Measurements from ENCODE around the gene TAF8.
"Not testable (repeated sequence)": the region's sequence is repeated elsewhere in the genome, so short reads cannot be mapped to it uniquely, and the experiment has no call there.

Gene TAF8, protein sequence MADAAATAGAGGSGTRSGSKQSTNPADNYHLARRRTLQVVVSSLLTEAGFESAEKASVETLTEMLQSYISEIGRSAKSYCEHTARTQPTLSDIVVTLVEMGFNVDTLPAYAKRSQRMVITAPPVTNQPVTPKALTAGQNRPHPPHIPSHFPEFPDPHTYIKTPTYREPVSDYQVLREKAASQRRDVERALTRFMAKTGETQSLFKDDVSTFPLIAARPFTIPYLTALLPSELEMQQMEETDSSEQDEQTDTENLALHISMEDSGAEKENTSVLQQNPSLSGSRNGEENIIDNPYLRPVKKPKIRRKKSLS

DNA sequence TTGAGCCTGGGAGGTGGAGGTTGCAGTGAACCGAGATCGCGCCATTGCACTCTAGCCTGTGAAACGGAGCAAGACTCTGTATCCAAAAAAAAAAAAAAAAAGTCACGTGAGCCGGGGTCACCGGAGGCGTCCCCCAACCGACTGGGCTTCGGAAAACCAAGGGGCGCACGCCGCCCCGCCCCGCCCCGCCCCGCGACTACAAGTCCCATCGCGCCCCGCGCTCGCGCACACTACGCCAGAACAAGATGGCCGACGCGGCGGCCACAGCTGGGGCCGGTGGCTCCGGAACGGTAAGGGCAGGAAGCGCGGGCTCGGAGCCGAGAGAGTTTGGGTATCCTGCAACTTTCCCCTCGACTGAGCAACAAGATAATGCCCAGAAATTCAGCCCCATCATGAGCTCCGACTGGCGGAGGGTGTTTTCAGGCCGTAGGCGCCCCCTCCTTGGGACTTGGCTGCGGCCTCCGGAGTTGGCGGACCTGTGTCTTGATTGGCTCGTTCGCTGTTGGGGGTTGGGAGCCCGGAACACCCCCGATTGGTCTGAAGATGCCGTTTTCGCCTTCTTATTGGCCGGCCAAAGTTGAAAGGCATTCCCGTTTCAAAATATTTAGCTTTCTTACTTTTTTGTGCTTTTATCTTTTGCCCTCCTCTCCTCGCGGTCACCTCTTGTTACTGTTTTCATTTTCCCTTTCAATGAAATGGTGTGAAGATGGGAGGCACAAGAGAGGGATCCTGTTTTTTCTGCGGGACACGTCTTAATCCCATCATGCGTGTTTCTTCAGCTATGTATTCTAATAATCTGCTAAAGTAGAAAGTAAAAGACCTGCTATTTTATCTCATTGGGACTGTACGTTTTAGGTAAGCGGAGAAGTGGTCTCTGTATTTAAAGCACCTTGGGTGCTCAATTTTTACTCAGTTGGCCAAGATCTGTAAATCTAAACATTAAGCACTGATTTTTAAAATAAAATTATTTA, at the start of gene TAF8:
Gene TAF8, plus strand, starts transcription at position 228 of the 971 bp plus-strand sequence. Its CDS starts 18 bp downstream, at position 246.
- Histone ChIP-seq H3K27ac (peak within 1 kb of the TSS; percentile 91), H3K9ac (ENCODE audit: insufficient read length) (peak within 1 kb of the TSS; percentile 91), H3K4me3 (peak within 1 kb of the TSS; percentile 92), H3K9me3 (ENCODE audit: low read depth, low read length) (no peaks in the 10 kb centered on the region), H3K36me3 (ENCODE audit: insufficient read depth, low read length) (peaks cover 20% of the 10 kb centered on the region)
- TF ChIP-seq EZH2 (IDR thresholded peaks at IDR 0.05) = no peak
- TF ChIP-seq POLR2AphosphoS5 (IDR thresholded peaks at IDR 0.05; ENCODE audit: borderline replicate concordance, low read depth, low read length) = peak; percentile 95
- peak; percentile 70 for DNase-seq (ENCODE audit: low read depth, low spot score)

DNA sequence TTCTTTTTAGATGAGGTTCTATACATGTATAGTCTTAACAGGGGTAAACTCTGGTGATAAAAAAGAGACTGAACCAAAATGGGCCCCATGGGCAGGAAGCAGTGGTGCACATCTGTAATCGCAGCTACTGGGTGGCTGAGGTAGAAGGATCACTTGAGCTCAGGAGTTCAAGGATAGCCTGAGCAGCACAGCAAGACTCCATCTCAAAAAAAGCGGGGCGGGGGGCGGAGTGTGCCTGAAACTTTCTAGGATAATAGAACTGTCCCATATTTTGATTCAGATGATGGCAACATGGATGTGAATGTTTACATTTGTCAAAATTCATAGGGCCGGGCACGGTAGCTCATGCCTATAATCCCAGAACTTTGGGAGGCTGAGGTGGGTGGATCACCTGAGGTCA, 48.8 kb upstream of the TAF8 start:
- Histone ChIP-seq H3K27ac (no peak overlapping the region), H3K4me3 (no peak overlapping the region), H3K9me3 (ENCODE audit: low read depth, low read length) (no peaks in the 10 kb centered on the region), H3K36me3 (ENCODE audit: insufficient read depth, low read length) (no peaks in the 10 kb centered on the region), H3K9ac (ENCODE audit: insufficient read length) (no peak overlapping the region)
- TF ChIP-seq FOXP2 (optimal IDR thresholded peaks at IDR 0.05; ENCODE audit: control extremely low read depth, extremely low read length, insufficient read depth) (no peak), EZH2 (IDR thresholded peaks at IDR 0.05) (no peak), POLR2AphosphoS5 (IDR thresholded peaks at IDR 0.05; ENCODE audit: borderline replicate concordance, low read depth, low read length) (no peak)
- no peak for DNase-seq (ENCODE audit: low read depth, low spot score)

GRCh38 chr6:42003658-42004057, 46.7 kb upstream of the TAF8 start:
- H3K9ac ChIP-seq (ENCODE audit: insufficient read length); H3K27ac ChIP-seq; H3K36me3 ChIP-seq (ENCODE audit: insufficient read depth, low read length); H3K4me3 ChIP-seq; H3K9me3 ChIP-seq (ENCODE audit: low read depth, low read length); DNase-seq (ENCODE audit: low read depth, low spot score): not testable (repeated sequence)

DNA sequence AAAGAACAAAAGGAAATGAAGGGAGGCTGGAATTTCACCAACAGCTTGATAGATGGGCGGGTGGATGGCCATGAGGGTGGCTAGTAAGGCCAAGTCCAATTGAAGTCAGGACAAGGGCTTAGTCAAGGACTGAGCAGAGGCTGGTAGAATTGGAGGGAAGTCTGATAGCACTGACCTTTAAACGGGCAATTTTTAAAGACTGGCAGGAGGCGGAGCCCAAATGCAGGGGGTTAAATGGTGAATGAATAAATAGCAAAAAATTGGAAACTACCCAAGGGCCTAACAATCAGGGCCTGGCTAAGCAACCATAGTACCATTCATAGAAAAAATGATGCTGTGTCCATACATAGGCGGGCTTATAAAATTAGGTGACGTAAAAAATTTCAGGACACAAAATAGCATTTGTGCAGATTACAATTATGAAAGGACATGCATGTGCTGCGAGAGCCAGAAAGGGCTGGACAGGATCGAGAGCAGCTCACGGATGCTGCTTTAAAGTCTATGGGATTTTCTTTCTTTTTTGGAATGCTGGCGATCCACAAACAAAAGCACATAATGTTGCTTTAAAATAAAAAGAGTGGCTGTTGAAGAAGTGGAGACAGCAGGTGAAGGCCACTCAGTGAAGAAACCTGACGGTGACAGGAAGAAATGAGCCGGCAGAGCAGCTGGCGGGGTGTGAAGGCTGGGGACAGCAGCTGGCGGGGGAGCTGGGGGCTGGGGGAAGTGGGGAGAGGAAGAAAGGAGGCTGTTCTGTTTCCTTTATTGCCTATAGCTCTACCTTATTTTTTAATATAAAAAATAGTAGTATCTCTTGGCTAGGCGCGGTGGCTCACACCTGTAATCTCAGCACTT, 42.8 kb upstream of the TAF8 start:
- Histone ChIP-seq H3K36me3 (ENCODE audit: insufficient read depth, low read length) (no peaks in the 10 kb centered on the region), H3K9ac (ENCODE audit: insufficient read length) (no peak overlapping the region), H3K27ac (no peak overlapping the region), H3K9me3 (ENCODE audit: low read depth, low read length) (no peaks in the 10 kb centered on the region), H3K4me3 (no peak overlapping the region)
- TF ChIP-seq FOXP2 (optimal IDR thresholded peaks at IDR 0.05; ENCODE audit: control extremely low read depth, extremely low read length, insufficient read depth) (no peak), EZH2 (IDR thresholded peaks at IDR 0.05) (no peak), POLR2AphosphoS5 (IDR thresholded peaks at IDR 0.05; ENCODE audit: borderline replicate concordance, low read depth, low read length) (no peak)
- DNase-seq (ENCODE audit: low read depth, low spot score) = no peak

GRCh38 chr6:42008138-42008528, 42.2 kb upstream of the TAF8 start:
- not testable (repeated sequence) for H3K36me3 ChIP-seq (ENCODE audit: insufficient read depth, low read length); H3K9ac ChIP-seq (ENCODE audit: insufficient read length); H3K27ac ChIP-seq; H3K9me3 ChIP-seq (ENCODE audit: low read depth, low read length); DNase-seq (ENCODE audit: low read depth, low spot score); H3K4me3 ChIP-seq

GRCh38 chr6:42009844-42010184, 40.5 kb upstream of the TAF8 start:
- TF ChIP-seq FOXP2 (optimal IDR thresholded peaks at IDR 0.05; ENCODE audit: control extremely low read depth, extremely low read length, insufficient read depth) (no peak), POLR2AphosphoS5 (IDR thresholded peaks at IDR 0.05; ENCODE audit: borderline replicate concordance, low read depth, low read length) (no peak), EZH2 (IDR thresholded peaks at IDR 0.05) (no peak)
- Histone ChIP-seq H3K4me3 (peak overlapping the region; percentile 22; the same call in 1 of the 2 replicates), H3K9me3 (ENCODE audit: low read depth, low read length) (no peaks in the 10 kb centered on the region)

DNA sequence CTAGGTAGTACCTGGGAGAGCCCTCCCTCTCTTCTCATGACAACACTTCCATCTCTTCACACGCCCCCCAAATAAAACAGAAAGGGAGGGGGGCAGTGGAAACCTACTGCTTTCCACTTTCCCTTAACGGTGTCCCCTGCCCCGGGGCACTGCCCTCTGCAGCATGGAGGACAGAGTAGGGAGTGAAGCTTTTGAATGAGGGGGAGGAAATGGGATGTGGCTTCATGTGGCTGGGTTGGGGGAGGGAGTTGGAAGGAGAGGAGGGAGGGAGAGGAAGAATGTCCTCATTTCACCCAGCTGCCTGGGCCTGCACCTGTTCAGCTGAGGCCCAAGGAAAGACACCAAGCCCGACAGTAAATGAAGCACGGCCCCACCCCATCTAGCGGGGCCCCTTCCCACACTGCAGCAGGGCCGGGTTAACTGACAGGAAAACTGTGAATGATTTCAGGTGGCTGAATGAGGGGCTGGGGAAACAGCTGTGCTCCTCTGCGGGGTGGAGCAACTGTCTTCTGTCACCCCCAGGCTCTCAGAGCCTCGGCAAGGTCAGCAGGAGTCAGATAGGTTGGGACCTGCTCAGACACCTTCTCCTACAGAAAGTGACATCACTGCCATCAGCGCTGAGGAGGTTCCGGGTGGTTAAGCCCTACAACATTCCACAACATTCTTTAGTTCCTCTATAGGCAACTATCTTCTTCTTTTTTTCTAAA, 40.0 kb upstream of the TAF8 start:
- DNase-seq (ENCODE audit: low read depth, low spot score) = no peak
- no peak overlapping the region for H3K9ac ChIP-seq (ENCODE audit: insufficient read length)
- peak overlapping the region; percentile 22; the same call in 1 of the 2 replicates for H3K4me3 ChIP-seq
- no peaks in the 10 kb centered on the region for H3K36me3 ChIP-seq (ENCODE audit: insufficient read depth, low read length)
- no peaks in the 10 kb centered on the region for H3K9me3 ChIP-seq (ENCODE audit: low read depth, low read length)
- no peak overlapping the region for H3K27ac ChIP-seq
- TF ChIP-seq FOXP2 (optimal IDR thresholded peaks at IDR 0.05; ENCODE audit: control extremely low read depth, extremely low read length, insufficient read depth) (no peak), EZH2 (IDR thresholded peaks at IDR 0.05) (no peak), POLR2AphosphoS5 (IDR thresholded peaks at IDR 0.05; ENCODE audit: borderline replicate concordance, low read depth, low read length) (no peak; the same call in 1 of the 2 replicates)

More at GRCh38 chr6:42009844-42010184, 40.5 kb upstream of the TAF8 start:
- Histone ChIP-seq H3K27ac (no peak overlapping the region), H3K9ac (ENCODE audit: insufficient read length) (no peak overlapping the region), H3K36me3 (ENCODE audit: insufficient read depth, low read length) (no peaks in the 10 kb centered on the region)
- DNase-seq (ENCODE audit: low read depth, low spot score) = no peak

DNA sequence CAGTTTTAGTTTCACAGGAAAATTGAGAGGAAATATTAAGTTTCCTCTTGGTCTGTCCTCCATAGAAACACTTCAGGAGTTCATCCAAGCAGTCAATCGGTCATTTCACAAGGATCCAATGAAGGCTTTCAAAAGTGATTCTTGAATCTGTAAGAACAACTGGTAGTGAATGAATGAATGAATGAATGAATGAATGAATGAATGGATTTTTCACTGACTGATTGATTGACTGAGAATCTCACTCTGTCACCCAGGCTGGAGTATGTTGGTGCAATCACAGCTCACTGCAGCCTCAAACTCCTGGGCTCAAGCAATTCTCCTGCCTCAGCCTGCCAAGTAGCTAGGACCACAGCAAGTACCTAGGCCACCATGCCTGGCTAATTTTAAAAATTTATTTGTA, 39.4 kb upstream of the TAF8 start:
- no peaks in the 10 kb centered on the region for H3K9me3 ChIP-seq (ENCODE audit: low read depth, low read length)
- H3K36me3 ChIP-seq (ENCODE audit: insufficient read depth, low read length) = no peaks in the 10 kb centered on the region
- TF ChIP-seq POLR2AphosphoS5 (IDR thresholded peaks at IDR 0.05; ENCODE audit: borderline replicate concordance, low read depth, low read length) = no peak
- TF ChIP-seq EZH2 (IDR thresholded peaks at IDR 0.05) = no peak
- no peak for TF ChIP-seq FOXP2 (optimal IDR thresholded peaks at IDR 0.05; ENCODE audit: control extremely low read depth, extremely low read length, insufficient read depth)
- H3K27ac ChIP-seq = no peak overlapping the region
- H3K4me3 ChIP-seq = no peak overlapping the region
- H3K9ac ChIP-seq (ENCODE audit: insufficient read length) = no peak overlapping the region
- DNase-seq (ENCODE audit: low read depth, low spot score) = no peak

All from SK-N-MC (cell line).